NCI-H2107 treated with DMSO at 0.1 percent for 48 hours (cell line): ENCODE data around the gene CIAO1.
"Not testable (repeated sequence)": the region's sequence is repeated elsewhere in the genome, so short reads cannot be mapped to it uniquely, and the experiment has no call there.

ENCODE experiments used
- DNase-seq: peaks from one replicate; lab custom pipeline; 2025; ENCODE audit not compliant: unreplicated experiment; lab: John Stamatoyannopoulos, UW

The CIAO1 gene

GRCh38 chr2:96274355-96275056 is 8.5 kb downstream of the CIAO1 start:
- no peak for DNase-seq

DNA sequence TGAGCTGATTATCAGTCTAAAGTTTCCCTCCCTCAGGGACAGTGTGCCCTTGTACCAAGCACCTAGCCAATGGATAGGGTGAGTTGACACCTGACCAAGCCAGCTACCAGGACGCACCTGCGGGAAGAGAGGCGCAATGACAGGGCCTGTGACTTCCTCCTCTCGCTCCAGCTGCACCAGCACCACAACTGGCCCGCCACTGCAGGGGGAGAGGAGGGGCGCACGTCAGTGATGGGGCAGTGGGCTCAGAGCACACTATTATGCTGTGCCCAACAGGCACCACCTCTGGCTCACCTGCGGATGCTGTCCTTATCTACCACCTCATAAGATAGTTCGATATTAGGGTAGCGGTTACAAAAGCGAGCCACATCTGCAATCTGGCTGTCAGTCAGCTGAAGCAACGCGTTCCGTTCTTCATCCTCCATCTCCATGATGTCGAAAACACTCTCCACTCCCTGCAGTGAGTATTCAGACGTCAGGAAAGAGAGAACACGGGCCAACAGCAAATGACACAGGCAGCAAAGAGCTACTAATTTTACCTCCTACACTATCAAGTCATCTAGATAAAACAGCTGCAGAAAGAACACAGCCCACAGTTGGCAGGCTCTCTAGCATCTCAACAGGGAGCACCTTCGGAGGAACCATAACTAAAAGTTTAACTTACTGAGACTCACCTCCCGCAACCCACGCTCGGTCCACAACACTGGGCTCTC is 10.9 kb downstream of the CIAO1 start:
- DNase-seq, result no peak

DNA sequence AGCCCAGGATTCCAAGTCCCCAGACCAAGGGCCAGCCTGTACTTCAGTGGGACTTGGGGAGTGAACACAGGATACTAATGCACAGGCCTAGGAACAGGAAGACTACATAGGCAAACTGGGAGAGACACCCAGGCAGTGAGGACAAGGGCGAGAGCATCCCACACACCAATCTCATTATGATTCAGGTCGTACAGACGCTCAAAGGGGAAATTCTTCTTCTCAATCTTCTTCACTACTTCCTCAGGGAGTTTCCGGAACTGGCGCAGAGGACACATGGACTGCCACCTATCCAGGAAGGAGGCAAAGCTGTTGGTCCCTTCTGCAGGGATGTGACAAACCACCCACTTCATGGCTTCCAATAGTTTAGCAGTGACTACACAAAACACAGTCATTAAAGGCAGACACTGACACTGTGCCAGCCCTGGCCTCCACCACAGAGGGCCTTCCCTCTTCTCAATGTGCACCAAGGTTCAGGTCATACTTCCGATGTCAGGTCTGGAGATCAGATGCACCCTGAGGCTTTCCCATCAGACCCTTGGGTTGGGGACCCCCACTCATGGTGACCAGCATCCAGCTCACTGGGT is 21.3 kb downstream of the CIAO1 start:
- DNase-seq, result no peak

GRCh38 chr2:96291751-96292150 is 25.7 kb downstream of the CIAO1 start:
- no peak for DNase-seq

GRCh38 chr2:96294271-96294670 is 28.2 kb downstream of the CIAO1 start:
- DNase-seq, result not testable (repeated sequence)

DNA sequence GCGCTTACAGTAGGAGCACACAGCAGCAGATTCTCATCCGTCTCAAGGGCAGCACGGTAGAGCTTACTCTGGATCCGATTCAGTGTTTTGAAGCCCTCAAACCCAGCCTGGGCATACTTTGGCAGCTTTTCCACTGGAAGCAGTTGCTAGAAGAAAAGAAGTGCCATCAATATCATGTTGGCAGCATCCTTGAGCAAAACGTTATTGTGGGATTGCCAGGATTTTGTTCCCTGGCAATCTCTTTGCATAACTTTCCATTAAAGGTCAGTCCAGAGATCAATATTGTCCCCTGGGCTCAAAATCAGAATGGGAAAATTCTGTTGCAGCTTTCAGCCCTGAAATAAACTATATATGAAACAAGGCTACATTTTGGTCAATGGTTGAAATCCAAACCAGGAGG is 30.9 kb downstream of the CIAO1 start:
- DNase-seq, result no peak

DNA sequence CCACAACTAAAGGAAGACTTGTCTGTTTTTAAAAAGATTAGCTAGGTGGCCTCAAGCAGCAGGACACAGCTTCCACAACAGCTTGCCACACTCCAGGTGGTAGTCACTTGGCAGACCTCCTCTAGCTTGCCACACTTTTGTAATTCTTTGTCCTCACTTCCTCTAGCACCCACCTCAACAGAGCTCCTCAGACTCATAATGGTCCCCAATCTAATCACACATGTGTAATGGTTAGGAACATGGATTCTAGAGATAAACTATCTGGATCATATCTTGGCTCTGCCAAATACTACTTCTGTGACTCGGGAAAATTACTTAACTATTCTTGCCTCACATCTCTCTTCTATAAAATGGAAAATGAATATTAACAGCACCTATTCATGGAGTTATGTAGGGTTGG is 35.8 kb downstream of the CIAO1 start:
- no peak for DNase-seq

GRCh38 chr2:96304606-96305005 is 38.6 kb downstream of the CIAO1 start:
- no peak for DNase-seq

DNA sequence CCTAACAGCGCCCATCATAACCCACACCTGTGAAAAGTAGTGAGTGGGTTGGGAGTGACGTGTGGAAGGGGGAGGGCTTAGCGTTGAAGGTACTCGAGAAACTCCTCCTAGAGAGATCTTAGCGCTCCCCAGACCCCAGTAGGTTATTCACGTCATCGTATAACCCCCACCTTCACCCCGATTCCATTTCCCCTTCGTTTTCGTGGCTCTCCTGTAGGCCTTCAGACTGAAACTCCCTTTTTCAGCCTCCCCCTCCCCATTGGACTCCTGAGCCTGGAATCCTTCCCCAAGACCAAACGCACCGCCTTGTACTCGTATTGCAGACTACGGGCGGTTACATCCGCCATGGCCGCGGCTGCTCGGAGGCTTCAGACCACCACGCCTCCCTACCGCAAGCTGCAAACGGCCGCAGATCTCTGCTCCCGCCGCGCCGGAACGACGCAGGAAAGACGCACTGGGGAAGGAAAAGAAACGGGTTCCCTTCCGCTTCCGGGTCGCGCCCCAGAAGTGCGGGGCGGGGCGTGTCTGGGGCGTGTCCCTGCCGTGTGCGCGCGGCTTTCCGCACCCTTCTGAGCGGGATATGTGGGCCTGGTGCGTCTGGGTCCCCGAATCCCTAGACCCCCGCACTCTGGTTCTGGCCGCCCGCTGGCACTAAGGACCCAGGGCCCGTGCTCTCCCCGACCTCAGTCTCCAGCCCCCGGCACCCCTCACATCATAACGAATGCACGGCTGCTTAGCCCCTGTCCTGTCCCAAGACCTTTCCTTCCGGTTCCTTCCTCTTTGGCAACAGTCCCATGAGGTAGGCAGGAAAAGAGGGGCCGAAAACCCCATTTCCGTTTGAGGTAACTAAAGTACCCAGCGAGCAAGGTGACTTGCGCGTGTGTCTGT is 39.3 kb downstream of the CIAO1 start, which contains the start of gene SNRNP200:
SNRNP200 (minus strand) TSS at position 456 of the 888 bp plus-strand sequence; CDS start at position 347, 109 bp downstream.
- peak; percentile 54 for DNase-seq

DNA sequence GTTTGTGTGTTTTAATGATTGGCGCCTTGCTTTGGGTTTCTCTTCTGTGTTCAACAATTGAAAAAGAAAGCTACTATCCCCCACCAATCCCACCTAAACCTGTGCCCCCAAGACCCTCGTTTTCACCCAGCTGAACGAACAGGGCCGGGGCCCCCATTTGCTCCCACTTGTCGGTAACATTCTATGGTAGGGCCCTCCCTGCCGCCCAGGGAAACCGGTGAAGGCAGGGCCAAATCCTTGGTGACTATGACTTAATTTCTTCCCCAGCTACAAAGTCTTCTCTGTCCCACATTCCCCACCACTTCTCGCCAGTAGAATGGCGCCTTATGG is 39.9 kb downstream of the CIAO1 start:
- no peak for DNase-seq

DNA sequence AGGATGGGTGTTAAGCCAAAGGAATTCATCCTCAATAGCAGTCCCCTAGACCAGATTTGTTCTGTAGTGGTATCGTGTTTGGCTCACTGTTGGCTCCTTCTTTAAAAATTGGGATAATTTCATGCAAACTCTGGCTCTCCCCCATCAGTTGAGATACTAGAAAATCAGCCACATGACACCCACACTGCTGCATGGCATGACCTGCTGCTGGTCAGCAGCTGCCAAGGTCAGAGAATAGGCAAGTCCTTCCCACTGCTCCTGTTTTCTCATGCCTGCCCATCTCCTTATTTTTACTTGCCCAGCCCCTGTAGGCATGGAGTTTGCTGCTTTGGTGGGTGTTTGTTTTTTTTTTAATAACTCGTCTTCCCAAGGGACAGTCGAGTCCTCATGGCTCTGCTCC is 40.3 kb downstream of the CIAO1 start:
- no peak for DNase-seq

DNA sequence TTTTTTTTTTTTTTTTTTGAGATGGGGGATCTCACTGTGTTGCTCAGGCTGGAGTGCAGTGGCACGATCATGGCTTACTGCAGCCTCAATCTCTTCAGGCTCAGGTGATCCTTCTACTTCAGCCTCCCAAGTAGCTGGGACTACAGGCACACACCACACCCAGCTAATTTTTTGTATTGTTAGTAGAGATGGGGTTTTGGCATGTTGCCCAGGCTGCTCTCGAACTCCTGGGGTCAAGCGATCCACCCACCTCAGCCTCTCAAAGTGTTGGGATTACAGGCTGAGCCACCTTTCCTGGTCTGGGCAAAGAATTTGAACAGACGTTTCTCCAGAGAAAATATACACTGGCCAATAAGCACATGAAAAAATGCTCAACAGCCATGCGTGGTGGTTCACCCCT is 42.2 kb downstream of the CIAO1 start:
- DNase-seq, result no peak

GRCh38 chr2:96315005-96315399 is 49.0 kb downstream of the CIAO1 start:
- no peak for DNase-seq

DNA sequence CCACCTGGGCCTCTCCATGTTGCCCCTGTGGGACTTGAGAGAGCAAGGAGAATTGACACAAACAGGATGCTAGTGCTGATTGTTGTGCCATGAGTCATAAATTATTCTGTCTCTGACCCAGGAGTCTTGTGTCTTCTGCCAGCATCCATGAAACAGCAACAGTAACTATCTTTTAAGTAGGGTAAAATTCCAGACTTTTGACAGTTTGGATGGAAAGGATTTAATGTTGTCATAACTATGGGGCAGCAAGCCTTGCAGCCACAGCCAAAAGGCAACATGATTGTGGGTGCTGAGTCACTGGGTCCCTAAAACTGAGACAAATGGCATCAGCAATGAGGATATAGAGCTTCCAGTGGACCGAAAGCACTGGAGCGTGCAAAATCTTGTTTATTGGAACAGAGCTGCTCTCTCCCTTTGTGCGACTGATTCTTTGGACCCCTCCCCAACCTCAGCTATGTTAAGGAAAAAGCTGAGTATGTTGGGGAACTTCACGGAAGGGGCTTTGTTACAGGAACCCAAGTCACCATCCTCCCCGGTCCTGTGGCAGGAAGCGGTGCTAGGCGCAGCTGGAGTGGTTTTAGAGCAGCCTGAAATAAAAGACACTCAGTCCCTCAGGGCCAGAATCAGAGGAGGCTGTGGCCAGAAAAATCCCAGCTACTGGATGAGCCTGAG is 49.5 kb downstream of the CIAO1 start:
- peak; percentile 44 for DNase-seq

DNA sequence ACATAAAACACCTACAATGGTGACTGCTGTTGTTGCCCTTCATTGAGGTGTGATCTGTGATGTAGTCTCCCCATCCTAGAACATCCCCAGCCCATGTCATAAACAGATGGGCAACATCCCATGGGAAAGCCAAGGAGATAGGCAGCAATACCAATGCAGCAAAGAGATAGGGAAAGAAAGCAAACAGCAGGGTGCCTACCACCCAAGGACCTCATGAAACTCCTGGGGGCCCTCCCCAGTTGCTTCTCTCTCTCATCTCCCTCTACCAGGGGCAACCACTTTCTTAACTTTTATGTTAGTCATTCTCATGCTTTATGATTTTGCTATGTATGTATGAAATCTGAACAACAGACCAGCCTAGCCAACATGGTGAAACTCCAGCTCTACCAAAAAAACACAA is 51.0 kb downstream of the CIAO1 start:
- no peak for DNase-seq

DNA sequence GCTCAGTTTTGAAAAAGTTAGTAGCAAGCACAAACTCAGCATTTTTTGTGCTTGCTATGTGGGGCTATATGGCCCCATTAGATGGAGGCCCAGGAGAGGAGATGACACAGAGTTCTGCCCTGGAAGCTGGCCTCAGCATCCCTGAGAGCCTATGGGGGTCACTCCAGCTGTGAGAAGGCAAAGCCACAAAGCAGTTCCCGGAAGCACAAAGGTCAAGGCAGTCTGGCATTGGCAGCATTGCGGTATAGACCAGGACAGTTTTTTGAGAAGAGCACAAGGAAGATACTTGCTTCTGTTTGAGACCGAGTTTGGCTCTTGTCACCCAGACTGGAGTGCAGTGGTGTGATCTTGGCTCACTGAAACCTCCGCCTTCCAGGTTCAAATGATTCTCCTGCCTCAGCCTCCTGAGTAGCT is 51.6 kb downstream of the CIAO1 start:
- no peak for DNase-seq

- DNase-seq, result no peak
These were observed 52.7 kb downstream of the CIAO1 start for GRCh38 chr2:96318723-96319122.

GRCh38 chr2:96319396-96319795 is 53.4 kb downstream of the CIAO1 start:
- DNase-seq, result no peak

DNA sequence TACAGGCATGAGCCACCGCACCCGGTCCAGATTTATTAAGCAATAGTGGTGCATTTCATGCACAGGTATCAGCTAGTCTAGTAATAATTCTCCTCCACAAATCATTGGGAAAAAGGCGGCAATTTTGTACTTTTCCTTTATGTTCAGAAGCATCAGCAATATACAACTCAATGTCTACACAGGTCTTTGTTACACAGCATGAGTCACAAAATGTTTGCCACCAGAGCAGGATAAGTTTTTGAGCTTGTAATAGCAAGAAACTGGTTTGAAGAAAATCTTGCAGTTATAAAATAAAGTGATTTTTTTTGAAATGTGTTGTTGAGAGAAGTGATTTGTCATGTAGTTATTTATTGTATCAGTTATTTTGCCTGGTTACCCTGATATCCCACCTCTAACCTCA is 54.3 kb downstream of the CIAO1 start:
- DNase-seq, result no peak

DNA sequence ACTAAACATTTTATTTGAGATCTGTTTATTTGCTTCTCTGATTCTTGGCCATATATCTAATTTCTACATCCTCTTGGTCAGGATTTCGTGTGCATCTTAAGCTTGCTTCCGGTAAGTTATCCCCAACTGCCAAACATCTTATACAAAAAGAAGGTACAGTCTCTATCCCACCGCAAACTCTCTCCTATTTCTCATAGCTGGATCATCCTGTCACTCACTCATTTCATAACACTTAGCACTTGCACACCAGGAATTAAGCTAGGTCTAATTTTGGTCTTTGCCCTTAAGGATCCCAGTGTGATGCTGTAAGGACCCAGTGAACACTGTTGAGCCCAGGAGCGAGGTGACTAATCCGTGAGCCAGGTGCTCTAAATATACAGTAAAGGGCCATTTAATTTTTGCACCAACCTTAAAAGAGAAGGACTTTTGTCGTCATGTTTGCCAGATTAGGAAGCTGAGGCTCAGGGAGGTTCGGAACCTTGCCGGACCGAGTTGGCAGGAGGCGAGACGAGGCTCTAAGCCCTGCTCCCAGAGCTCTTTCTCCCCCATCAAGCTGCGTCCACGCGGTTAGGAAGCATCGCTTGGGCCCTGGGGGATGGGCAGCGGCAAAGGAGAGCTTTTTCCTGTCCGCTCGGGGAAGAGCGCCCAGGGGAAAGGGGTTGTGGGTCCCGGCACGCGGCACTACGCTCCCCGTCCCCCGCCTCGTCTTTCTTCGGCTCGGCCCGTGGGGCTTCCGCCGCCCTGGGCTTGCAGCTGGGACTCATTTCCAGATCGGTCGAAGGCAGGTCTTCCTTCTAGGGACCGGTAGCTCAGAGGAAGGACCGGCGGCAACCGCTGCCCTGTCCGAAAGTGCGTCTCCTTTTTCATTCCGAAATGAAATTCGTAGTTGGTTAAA is 55.0 kb downstream of the CIAO1 start:
- DNase-seq, result no peak
